Fibroblast of lung (primary cell): ENCODE results near the gene SIRPB1.

Experiments used
- EZH2 ChIP-seq: IDR thresholded peaks from 2 replicates; pipeline ENCODE4 v1.5.1; 2012; ENCODE audit warnings: low read length, control low read depth, mild to moderate bottlenecking; ENCODE audit errors: missing control alignments
- TF ChIP-seq, protein P1 (sequence below), 2 donors: IDR thresholded peaks in 1 of 2; conservative IDR thresholded peaks in 1 of 2; 1 replicate in 1 of 2; 2 replicates in 1 of 2; pipeline ENCODE4 v1.5.1; 2011 to 2012; ENCODE audit warnings: low read length in 2 of 2, control low read depth in 1 of 2, inconsistent platforms in 1 of 2, low read depth in 1 of 2, mild to moderate bottlenecking in 1 of 2

DNA sequence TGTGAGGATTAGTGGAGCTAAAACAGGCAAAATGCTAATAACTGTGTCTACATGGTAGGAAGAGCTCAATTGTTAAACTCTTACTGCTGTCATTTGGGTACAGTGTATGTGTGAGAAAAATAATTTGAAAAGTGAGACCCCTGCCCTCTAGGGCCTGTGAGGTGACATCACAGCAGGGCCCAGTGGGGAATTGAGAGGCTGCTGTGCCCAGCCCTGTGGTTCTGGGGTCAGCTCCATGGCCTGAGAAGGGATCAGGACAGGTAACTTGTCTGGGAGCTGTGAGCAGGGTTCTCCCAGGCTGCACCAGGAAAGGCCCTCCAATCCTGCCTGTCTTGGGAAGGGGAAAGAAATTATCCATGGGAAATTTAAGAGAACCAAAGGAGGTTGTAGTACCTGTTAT is 1.3 kb downstream of the SIRPB1 start:
- TF ChIP-seq, protein P1, sequence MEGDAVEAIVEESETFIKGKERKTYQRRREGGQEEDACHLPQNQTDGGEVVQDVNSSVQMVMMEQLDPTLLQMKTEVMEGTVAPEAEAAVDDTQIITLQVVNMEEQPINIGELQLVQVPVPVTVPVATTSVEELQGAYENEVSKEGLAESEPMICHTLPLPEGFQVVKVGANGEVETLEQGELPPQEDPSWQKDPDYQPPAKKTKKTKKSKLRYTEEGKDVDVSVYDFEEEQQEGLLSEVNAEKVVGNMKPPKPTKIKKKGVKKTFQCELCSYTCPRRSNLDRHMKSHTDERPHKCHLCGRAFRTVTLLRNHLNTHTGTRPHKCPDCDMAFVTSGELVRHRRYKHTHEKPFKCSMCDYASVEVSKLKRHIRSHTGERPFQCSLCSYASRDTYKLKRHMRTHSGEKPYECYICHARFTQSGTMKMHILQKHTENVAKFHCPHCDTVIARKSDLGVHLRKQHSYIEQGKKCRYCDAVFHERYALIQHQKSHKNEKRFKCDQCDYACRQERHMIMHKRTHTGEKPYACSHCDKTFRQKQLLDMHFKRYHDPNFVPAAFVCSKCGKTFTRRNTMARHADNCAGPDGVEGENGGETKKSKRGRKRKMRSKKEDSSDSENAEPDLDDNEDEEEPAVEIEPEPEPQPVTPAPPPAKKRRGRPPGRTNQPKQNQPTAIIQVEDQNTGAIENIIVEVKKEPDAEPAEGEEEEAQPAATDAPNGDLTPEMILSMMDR (conservative IDR thresholded peaks at IDR 0.05 in 1 of 2, IDR thresholded peaks at IDR 0.05 in 1 of 2; ENCODE audit: low read depth in 1 of 2, low read length in 2 of 2) = no peak
- no peak for TF ChIP-seq EZH2
